SIG-M5 treated with dmso at 0.1 percent for 504 hours (cell line): ENCODE results near the gene HYDIN.
"Not testable (repeated sequence)": the region's sequence is repeated elsewhere in the genome, so short reads cannot be mapped to it uniquely, and the experiment has no call there.

ENCODE experiments used
- DNase-seq: peaks from one replicate; lab custom pipeline; 2025; ENCODE audit not compliant: unreplicated experiment; lab: John Stamatoyannopoulos, UW

Gene HYDIN

DNA sequence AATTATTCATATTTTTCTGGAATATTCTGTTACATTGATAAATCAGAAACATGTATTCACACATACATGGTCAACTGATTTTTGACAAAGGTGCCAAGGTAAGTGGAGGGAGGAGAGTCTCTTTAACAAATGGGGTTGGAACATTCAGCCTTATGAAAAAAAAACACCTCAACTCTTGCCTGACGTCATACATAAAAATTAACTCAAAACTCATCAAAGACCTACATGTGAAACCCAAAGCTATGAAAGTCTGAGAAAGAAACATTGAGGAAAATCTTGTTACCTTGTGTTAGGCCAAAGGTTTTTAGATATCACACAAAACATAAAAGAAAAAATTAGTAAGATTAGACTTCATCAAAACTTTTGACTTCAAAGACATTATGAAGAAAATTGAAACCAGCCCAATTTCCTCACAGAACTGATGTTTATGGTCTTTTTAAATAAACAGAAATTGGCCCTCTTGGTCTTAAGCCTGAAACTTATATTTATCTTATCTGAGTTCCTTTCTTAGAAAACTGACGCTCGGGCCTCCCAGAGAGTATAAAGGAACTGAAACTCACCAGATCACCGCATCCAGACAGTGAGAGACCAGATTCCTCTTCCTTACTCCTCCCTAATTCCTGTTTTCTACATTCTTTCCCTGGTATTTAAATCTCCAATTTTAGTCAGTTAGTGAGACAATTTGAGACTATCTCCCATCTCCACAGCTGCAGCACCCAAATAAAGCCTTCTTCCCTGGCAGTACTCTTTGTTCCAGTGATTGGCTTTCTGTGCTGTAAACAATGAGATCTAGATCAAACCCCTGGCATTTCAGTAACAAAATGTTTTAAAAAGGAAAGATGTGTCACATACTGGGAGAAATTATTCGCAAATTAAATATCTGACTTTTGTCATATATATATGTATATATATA, 4.0 kb downstream of the HYDIN start:
- DNase-seq, result no peak

DNA sequence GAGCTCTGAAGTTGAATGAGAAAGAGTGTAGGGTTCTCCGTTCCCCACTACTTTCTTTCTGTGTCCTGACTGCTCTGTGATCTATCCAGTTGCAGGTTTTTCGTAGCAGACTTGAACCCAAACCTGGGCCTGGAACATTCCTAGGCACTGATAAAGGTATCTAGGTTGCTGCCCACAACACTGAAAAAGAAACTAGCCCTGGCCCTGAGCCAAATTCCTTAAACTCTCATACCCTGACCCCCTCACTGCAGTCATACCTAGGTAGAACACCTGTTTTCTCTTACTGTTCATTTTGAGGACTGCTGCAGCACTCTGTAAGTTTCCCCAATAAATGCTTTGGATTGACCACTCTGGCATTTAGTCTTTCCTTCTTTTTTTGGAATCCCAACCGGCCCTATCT, 5.4 kb downstream of the HYDIN start:
- no peak for DNase-seq

DNA sequence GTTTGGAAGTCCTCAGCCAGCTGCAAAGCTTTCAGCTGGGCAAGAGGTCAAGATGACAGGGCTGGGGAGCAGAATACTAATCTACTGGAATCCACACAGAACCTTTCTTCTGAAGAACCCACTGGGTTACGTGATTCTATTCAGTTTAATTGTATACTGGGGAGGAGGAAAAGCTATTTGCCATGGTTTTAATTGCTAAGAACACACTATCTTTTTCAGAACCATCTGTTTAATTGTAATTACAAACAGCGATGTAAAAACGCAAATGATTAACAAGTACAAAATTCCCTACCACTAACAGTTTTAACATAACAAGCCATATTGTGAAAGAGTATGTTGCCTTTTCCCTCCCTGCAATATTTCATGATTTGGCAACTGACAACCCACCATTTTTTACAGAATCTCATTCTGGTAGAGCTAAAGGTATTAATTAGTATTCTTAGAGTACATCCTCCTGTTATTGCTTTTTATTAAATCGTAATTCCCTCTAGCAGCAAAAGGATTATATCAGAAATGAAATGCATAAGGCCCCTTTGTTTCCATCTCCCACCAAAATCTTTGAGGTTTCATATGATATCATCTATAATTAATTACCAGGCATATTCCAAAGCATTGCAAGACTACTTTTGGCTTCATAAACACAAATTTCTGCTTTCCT, 12.1 kb downstream of the HYDIN start:
- DNase-seq, result no peak

DNA sequence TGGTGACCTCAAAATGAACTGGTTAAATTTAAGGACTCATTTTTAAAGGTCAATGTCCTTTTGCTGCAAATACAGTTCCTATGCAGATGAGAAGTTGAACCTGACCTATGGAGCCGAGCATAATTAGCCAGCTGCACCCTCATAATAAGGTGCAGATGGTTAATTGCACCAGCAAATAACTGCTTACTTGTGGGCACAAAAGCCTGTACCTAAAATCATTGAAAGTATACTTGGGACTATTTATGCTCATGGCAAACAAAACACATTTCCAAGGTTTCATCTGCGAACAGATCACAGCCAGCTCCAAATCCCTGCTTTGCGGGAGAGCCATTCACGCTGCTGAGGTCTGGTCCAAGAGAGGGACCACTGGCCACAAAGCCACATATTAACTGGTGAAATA, 13.0 kb downstream of the HYDIN start:
- DNase-seq, result no peak

DNA sequence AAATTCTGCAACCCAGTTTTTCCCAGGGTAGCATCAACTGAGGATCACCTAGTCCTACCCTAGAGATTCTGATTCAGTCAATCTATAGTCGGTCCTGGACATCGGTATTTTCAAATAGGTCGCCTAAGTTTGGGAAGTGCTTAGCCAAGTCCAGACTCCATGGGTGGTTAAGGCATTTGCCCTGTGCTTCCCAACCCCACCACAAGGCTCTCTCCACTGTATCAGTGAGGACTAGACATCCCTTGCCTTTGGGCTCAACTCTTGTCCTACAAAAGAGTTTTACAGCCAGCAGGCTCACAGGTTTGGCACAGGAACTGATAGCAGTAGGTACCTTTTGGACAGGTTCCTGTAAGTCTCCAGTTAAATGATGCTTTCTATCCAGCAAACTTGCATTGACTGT, 13.8 kb downstream of the HYDIN start:
- no peak for DNase-seq

DNA sequence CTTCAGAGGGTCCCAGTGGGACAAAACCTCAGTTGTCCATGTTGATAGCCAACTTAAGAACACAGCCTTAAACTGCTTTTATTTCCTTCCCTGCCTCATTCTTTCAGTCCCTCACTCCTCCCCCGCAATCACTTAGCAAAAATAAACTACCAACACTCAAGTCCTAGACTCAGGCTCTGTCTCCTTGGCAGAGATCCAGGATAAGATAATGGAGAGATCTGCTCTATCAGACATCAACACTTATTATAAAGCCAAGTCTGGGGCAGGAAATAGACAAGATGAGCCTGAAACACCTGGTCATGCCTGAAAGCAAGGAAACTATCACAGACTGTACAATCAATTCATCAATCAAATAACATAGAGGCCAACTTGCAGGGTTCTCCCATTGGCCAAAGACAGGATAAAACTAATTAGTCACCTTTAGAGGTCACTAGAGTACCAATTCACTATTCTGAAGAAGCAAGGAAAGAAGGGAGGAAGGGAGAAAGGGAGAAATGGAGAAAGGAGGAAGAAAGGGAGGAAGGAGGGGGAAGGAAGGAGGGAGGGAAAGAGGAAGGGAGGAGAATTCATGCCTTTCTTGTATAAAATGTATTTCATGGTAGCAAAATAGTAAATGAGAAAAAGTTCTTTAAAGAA, 15.7 kb downstream of the HYDIN start:
- no peak for DNase-seq

DNA sequence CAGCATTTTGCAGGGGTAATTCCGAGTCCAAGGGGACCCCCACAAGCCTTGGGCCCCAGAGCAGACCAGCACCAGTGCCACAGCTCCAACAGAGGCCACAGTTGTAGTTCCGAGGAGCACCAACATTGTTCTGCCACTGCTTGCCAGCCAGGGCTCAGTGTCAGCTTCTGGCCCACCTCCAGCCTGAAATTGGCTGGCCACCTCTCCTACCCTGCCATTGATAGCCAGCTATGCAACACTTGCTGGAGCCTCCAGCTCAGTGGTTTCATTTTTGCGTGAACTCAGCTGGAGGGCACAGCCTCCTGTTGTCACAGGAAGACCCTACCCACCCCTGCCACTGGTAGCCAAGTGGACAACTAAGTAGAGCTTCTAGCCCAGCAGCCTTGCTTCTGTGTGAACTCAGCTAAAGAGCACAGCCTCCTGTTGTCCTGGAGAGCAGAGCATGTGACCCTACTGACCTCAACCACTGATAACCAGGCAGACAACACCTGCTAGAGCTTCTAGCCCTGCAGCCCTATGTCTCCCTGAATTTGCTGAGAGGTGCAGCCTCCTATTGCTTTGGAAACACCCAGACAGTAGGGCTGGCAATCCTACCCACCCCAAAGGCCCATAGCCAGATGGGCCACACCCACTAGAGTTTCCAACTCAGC, 24.9 kb downstream of the HYDIN start:
- no peak for DNase-seq

DNA sequence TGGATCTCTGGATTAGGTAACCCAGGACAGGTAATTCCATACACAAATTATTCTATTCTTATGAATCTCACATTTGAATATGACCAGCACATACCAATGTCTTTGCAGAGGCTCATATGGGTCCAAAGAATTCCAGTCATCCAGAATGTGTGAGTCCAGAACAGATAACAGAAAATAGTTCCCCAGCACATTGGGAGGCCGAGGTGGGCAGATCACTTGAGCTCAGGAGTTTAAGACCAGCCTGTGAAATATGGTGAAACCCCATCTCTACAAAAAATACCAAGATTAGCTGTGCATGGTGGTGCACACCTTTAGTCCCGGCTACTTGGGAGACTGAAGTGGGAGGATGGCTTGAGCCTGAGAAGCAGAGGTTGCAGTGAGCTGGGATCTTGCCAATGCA, 26.9 kb downstream of the HYDIN start:
- no peak for DNase-seq

DNA sequence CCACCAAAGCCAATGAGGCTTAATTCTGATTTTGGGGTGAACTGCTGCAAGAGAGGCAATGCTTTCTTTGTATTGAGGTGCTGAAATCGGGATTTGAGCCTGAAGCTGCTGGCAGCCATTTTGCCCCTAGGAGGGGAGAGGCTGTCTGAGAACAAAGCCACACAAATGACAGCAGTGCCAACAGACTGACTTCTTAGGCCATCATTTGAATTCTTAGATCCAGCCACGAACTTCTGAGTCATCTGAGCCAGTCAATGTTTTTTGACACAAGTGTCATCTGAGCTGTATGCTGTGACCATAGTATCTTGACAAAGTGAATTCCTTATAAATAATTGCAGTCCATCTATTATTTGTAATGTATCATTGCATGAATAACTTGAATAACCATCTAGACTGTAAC, 29.0 kb downstream of the HYDIN start:
- no peak for DNase-seq

DNA sequence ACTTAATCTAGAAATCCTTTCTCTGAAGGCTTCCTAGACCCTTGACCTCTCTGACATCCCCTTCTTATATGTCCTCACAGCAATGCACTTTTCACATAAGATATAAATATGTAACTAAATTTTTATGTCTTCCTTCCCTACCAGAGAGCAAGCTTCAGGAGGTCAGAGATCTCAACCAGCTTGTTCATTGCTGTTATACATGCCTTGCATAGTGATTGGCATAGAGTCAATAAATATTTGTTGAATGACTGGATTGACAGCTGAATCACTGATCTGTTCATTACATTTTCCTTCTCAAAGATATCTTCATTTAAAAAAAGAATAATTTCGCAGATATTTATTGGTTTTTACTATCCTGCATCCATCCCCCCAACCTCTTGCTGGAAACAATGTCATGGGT, 29.5 kb downstream of the HYDIN start:
- no peak for DNase-seq

DNA sequence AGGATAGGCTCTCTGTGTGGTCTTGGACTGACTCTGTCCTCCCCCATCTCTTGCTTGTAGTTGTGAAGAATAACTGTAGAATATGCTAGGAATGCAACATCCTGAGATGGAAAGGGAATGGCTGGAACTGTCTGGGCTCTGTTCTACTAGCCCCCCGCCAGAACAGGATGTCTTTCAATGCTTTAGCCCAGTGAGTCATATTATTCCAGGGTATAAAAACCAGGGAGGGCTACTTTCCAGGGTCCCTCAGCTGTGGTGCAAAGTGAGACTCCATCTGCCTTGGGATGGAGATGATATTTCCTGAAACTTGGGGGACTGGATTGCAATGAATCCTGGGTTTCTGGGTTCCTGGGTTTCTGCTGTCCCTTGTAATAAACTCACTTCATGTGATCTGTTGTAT, 32.1 kb downstream of the HYDIN start:
- no peak for DNase-seq

DNA sequence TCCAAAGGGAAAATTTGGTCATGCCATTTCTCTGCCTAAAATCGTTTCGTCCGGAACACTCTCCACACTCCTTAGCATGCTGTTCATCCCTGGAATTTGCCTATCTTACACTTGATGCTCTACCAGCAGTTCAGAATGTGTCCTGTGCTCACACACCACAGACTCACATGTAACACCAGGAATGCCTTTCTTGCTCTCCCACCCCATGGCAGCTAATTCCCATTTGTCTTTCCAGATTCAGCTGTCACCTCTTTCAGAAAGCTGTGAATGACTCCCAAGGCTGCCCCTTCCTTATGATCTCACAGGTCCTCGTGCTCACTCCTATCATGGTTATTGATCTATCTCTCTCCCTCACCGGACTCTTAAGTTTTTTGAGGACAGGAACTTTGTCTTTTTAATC, 38.1 kb downstream of the HYDIN start:
- DNase-seq, result no peak

DNA sequence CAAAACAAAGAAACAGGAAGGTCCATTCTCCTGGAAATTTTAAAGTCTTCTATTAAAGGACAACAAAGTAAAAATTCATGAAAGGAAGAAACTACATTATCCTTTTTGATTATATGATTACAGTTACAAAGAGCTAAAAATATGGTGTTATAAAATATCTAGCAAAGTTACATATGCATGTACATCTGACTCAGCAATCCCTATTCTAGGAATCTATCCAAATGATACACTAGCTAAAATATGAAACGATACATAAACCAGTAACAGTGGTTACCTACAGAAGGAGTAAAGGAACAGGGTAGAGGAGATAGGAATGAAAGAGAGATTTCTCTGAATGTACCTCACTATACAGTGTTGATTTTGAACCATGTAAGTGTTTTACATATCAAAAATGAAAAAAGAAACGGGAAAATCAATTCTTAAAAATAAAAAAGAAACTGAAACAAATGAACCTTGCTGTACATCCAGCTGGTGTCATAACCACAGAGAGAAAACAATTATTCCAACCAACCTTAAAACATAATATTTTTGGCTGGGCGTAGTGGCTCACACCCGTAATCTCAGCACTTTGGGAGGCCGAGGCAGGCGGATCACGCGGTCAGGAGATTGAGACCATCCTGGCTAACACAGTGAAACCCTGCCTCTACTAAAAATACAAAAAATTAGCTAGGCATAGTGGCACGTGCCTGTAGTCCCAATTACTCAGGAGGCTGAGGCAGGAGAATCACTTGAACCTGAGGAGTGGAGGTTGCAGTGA, 41.4 kb downstream of the HYDIN start:
- DNase-seq, result no peak

DNA sequence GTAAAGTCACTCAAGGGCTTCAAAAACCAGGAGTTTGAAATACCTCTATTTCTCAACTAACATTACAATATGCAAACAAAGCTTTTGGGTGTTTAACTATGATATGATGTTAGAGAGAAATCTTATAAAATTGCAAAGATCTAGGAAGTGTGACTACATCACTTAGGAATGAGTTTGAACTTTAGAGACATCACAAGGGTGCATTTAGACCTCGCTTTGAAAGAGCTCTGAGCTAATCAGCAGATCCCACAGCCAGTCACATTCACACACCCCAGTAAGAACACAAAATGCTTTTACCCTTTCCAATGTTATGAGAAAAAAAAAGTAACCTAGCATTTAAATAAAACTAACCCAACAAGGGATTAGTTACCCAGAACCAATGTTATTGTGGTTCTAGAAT, 45.2 kb downstream of the HYDIN start:
- DNase-seq, result no peak

DNA sequence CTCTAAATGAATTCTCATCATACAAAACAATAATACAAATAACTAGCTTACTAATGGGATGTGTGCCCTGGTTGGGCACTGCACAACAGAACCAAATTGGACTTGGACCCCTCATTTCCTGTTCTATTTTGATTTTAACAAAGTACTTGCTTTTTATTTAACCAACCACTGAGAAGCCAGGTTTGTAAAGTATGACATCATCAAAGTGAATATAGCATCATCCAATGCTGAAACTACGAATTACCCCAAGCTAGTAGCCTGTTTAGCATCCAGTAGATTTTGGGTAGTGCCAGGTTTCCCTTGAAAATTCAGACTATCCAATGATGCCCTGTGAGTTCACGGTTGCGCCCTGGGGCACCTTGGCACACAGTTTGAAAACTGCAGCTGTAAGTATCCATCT, 51.0 kb downstream of the HYDIN start:
- no peak for DNase-seq

DNA sequence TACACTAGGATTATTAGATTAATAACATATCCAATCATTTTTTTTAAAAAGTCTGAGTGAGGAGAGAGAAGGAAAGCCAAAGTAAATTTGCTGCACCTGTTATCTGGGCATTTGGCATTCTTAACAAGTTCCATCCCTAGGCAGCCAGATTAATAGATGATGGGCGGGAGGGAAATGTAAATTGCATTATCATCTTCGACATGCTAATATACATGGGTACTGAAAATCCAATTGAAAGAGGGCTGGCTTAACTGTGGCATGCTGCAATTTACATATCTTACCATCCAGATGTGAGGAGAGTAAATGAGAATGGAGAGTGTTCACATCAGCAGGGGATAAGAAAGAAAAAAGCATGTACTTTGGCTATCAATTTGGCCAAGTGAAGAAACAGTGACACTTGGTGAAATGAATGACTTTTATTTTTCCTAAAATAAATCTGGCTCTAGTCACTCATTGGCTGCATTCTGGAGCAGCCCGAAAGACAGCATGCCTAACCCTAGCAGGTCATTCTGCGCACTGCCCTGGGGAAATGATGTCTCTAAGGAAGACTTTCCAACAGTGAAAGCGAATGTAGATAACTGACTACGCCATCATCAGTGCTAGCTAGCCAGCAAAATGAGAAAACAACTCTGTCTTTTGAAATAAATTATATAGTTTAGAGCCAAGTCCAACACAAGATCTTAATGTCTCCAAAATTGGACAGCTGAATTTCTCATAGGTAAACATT, 57.9 kb downstream of the HYDIN start:
- no peak for DNase-seq

DNA sequence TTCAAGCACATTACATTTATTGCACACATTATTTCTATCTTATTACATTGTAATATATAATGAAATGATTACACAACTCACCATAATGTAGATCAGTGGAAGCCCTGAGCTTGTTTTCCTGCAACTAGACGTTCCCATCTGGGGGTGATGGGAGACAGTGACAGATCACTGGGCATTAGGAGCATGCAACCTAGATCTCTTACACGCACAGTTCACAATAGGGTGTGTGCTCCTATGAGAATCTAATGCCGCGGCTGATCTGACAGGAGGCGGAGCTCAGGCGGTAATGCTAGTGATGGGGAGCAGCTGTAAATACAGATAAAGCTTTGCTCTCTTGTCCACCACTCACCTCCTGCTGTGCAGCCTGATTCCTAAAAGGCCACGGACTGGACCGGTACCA, 69.5 kb downstream of the HYDIN start:
- not testable (repeated sequence) for DNase-seq

DNA sequence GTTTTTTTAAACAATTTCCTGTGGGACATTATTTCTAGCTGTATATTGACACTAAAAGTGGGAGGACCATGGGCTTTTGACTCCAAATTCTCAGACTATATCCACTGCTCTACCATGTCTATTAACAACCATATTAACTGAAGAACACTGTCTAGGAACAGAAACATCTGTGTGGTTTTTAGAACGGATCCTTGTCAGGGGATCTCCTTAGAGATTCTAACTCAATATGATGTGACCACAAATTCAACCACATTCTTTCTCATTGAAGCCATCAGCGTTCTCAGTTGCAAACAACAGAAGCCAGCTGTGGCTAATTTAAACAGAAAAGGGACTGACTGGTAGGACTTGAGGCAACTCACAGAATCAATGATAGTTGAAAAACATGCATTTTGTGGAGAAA, 73.2 kb downstream of the HYDIN start:
- DNase-seq, result not testable (repeated sequence)

DNA sequence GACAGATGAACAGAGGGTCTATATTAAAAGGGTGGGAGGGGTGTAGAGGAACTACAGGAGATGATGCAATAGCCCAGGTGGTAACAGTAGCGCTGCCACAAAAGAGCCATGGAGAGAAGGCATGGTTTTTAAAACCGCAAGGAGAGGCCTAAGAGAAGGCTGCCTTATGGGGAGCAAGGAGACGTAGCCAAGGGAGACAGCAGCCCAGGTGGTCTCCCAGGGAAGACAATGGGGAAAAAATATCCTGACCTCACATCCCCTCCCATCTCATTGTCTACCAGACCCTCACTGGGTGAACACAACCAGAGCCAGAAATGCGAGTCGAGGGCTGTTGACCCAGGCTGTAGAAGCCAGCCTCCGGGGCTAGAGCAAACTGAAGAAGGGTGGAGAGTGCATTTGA, 77.2 kb downstream of the HYDIN start:
- DNase-seq, result not testable (repeated sequence)

DNA sequence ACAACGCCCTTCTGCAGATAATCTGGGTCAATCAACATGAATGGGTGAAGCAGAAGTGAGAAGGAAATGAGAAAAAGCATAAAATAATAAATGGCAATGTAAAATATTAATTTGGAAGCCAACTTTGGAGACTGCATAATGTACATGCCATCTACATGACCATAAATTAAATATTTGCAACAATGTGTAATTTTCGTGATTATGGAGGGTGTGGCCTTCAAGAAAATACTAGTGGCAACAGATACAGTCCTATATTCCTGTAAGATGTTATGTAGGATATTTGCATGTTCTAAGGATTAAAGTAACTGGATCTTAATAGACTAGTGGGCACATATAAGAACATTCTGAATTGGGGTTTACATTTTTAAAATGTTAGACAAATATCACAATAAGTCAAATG, 78.9 kb downstream of the HYDIN start:
- DNase-seq, result not testable (repeated sequence)
